ENCODE data around the gene ABCA2.

ABCA2 gene

DNA sequence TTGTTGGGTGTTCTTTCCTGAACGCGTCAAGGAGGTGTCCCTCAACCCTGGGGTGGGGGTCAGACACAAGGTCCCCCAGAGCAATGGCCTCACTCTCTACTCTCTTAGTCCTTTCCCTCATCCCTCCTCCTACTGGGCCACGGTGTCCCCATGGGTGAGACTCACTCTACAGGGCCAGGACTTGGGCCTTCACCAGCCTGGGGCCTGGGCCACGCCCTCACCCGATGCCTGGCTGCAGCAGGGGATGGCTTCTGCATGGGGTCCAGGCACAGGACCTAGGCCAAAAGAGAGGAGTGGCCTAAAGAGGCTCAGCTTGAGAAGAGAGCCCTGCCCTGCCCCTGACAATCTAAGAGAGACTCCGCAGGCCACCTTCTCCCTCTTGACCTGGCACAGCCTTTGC, 70.1 kb downstream of the ABCA2 start:
- H3K9me3 ChIP-seq (ENCODE audit: control insufficient read depth in 1 of 2, low read length in 2 of 2) = no peaks in the 10 kb centered on the region
- no peak overlapping the region for H3K9ac ChIP-seq (ENCODE audit: low read depth in 1 of 2, low read length in 2 of 2)
- H3K4me3 ChIP-seq (ENCODE audit: low read depth in 1 of 2, low read length in 2 of 2) = no peak overlapping the region
- no peaks in the 10 kb centered on the region for H3K27me3 ChIP-seq (ENCODE audit: control insufficient read depth in 1 of 2, insufficient read depth in 2 of 2, low read length in 2 of 2)
- no peak overlapping the region for H3K27ac ChIP-seq (ENCODE audit: low read depth, low read length)
- no peaks in the 10 kb centered on the region for H3K36me3 ChIP-seq (ENCODE audit: control insufficient read depth in 1 of 2, insufficient read depth in 2 of 2, low read length in 2 of 2)
- no peaks in the 10 kb centered on the region for H3K4me1 ChIP-seq (ENCODE audit: control insufficient read depth in 1 of 2, insufficient read depth in 2 of 2, low read length in 2 of 2)

DNA sequence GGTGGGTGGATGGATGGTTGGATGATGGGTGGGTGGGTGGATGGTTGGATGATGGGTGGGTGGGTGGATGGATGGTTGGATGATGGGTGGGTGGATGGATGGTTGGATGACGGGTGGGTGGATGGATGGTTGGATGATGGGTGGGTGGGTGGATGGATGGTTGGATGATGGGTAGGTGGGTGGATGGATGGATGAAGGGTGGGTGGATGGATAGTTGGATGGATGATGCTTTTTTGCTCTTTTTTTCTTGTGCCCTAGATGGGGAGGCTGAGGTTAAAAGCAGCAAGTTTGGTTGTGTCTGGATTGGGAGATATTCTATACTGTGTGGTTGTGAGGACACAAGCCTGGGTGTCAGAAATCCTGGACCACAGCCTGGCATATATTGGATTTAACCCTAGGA, 70.6 kb downstream of the ABCA2 start:
- Histone ChIP-seq H3K36me3 (ENCODE audit: control insufficient read depth in 1 of 2, insufficient read depth in 2 of 2, low read length in 2 of 2) (no peaks in the 10 kb centered on the region), H3K9ac (ENCODE audit: low read depth in 1 of 2, low read length in 2 of 2) (no peak overlapping the region), H3K9me3 (ENCODE audit: control insufficient read depth in 1 of 2, low read length in 2 of 2) (no peaks in the 10 kb centered on the region), H3K27ac (ENCODE audit: low read depth, low read length) (no peak overlapping the region), H3K4me3 (ENCODE audit: low read depth in 1 of 2, low read length in 2 of 2) (no peak overlapping the region), H3K4me1 (ENCODE audit: control insufficient read depth in 1 of 2, insufficient read depth in 2 of 2, low read length in 2 of 2) (no peaks in the 10 kb centered on the region), H3K27me3 (ENCODE audit: control insufficient read depth in 1 of 2, insufficient read depth in 2 of 2, low read length in 2 of 2) (no peaks in the 10 kb centered on the region)
